8988T (cell line): Measurements from ENCODE around the gene STOX2.

Source experiments
- DNase-seq: peaks from one replicate; pipeline ENCODE4 v3.0.0; 2011

STOX2 gene

GRCh38 chr4:183898456-183898855 lies 6.7 kb upstream of the STOX2 start:
- DNase-seq, result no peak

GRCh38 chr4:183903021-183903760 lies 1.9 kb upstream of the STOX2 start:
- DNase-seq, result no peak

- peak; percentile 81 for DNase-seq
These were observed 734 bp downstream of the STOX2 start for GRCh38 chr4:183905593-183906488.

GRCh38 chr4:183906489-183906738 lies 1.3 kb downstream of the STOX2 start:
- DNase-seq, result no peak

- DNase-seq, result peak; percentile 23
These were observed 1.9 kb downstream of the STOX2 start for GRCh38 chr4:183906739-183907651.

- DNase-seq, result no peak
These were observed 3.0 kb downstream of the STOX2 start for GRCh38 chr4:183907871-183908683.

- DNase-seq, result no peak
These were observed 4.1 kb downstream of the STOX2 start for GRCh38 chr4:183909187-183909586.

GRCh38 chr4:183909801-183910200 lies 4.7 kb downstream of the STOX2 start:
- no peak for DNase-seq

- DNase-seq, result no peak
These were observed 7.5 kb downstream of the STOX2 start for GRCh38 chr4:183912585-183912984.

GRCh38 chr4:183915976-183916375 lies 10.9 kb downstream of the STOX2 start:
- DNase-seq, result no peak

- DNase-seq, result no peak
These were observed 13.6 kb downstream of the STOX2 start for GRCh38 chr4:183918696-183919095.

GRCh38 chr4:183919141-183919540 lies 14.0 kb downstream of the STOX2 start:
- DNase-seq, result no peak

- DNase-seq, result no peak
These were observed 15.4 kb downstream of the STOX2 start for GRCh38 chr4:183920512-183920911.

GRCh38 chr4:183921335-183921734 lies 16.2 kb downstream of the STOX2 start:
- DNase-seq, result no peak

GRCh38 chr4:183924362-183925044 lies 19.4 kb downstream of the STOX2 start:
- DNase-seq, result no peak

GRCh38 chr4:183926950-183927349 lies 21.8 kb downstream of the STOX2 start:
- no peak for DNase-seq

GRCh38 chr4:183932576-183932975 lies 27.5 kb downstream of the STOX2 start:
- no peak for DNase-seq

- DNase-seq, result no peak
These were observed 29.7 kb downstream of the STOX2 start for GRCh38 chr4:183934761-183935160.

GRCh38 chr4:183935355-183936005 lies 30.4 kb downstream of the STOX2 start:
- DNase-seq, result no peak

GRCh38 chr4:183936047-183936446 lies 30.9 kb downstream of the STOX2 start:
- DNase-seq, result no peak
